DOHH2 (cell line): ENCODE results near the gene PPP3R2.
"Not testable (repeated sequence)": the region's sequence is repeated elsewhere in the genome, so short reads cannot be mapped to it uniquely, and the experiment has no call there.

Source experiments
- CTCF ChIP-seq: fragments of 200-600 bp; sonication (generic); IDR thresholded peaks from one replicate; pipeline ENCODE4 v1.5.1; 2014; ENCODE audit warnings: antibody characterized with exemption, mild to moderate bottlenecking, low read depth, low read length; ENCODE audit not compliant: poor library complexity, severe bottlenecking
- EZH2phosphoT487 ChIP-seq: fragments of 200-600 bp; sonication (generic); IDR thresholded peaks from 2 replicates; pipeline ENCODE4 v1.6.1; 2017; ENCODE audit warnings: borderline replicate concordance, mild to moderate bottlenecking, antibody characterized with exemption, low read length, moderate library complexity, mixed read lengths

- not testable (repeated sequence) for TF ChIP-seq CTCF, EZH2phosphoT487
These were observed 4.7 kb downstream of the PPP3R2 start for GRCh38 chr9:101590074-101590473.
